PC-9 (cell line): ENCODE results near the gene VASH2. TPM values are rescaled to one million over a fixed set of nuclear protein-coding genes. Genes with fewer than 3 reads are reported as not detected.
A peak's percentile ranks its signal among the peaks of the same experiment; 100 is the strongest.

Experiments
- BruUV-seq: library from RNA; stranded (reverse); fragments of 400-500 nt; replicated peaks from 2 replicates; lab custom pipeline; 2021; lab: Mats Ljungman, UMichigan
- CTCF ChIA-PET: fragments of 300-600 bp; sonication (Branson Sonifier 250); formaldehyde crosslinking; loops from one replicate; lab custom pipeline; 2022; ENCODE audit warnings: antibody characterized with exemption; lab: Charles Lee
- POLR2A ChIA-PET: fragments of 300-600 bp; sonication (Branson Sonifier 250); formaldehyde crosslinking; loops from one replicate; lab custom pipeline; 2022; ENCODE audit warnings: antibody characterized with exemption; ENCODE audit not compliant: unreplicated experiment; lab: Charles Lee
- DNase-seq, 2 experiments: peaks; one replicate each; pipeline versions ENCODE4 v3.0.0 to v3.0.0-alpha.2; 2015 to 2022; ENCODE audit warnings: mixed read lengths in 1 of 2
- H2AFZ ChIP-seq: fragments of 200-600 bp; sonication (generic); 2 replicates; pipeline ENCODE4 v1.8.1; 2017; ENCODE audit warnings: antibody characterized with exemption
- H3F3A ChIP-seq: fragments of 200-600 bp; sonication (generic); 2 replicates; pipeline ENCODE4 v1.8.1; 2017; ENCODE audit warnings: antibody characterized with exemption, mild to moderate bottlenecking, low read depth; ENCODE audit not compliant: insufficient read depth
- H3K27ac ChIP-seq: fragments of 200-600 bp; sonication (generic); 2 replicates; pipeline ENCODE4 v1.6.1; 2016; ENCODE audit warnings: mixed run types
- H3K27me3 ChIP-seq: fragments of 200-600 bp; sonication (generic); 2 replicates; pipeline ENCODE4 v1.6.1; 2016; ENCODE audit warnings: low read depth, mixed run types; ENCODE audit not compliant: insufficient read depth
- H3K36me3 ChIP-seq: fragments of 200-600 bp; sonication (generic); 2 replicates; pipeline ENCODE4 v1.6.1; 2016; ENCODE audit warnings: low read depth, mixed run types
- H3K4me1 ChIP-seq: fragments of 200-600 bp; sonication (generic); replicated peaks from 2 replicates; pipeline ENCODE4 v1.6.1; 2016; ENCODE audit warnings: mixed run types; ENCODE audit not compliant: insufficient read depth
- H3K4me2 ChIP-seq: fragments of 200-600 bp; sonication (generic); 2 replicates; pipeline ENCODE4 v1.6.1; 2017; ENCODE audit warnings: mixed run types
- H3K4me3 ChIP-seq: fragments of 200-600 bp; sonication (generic); 2 replicates; pipeline ENCODE4 v1.6.1; 2016; ENCODE audit warnings: mixed run types
- H3K79me2 ChIP-seq: fragments of 200-600 bp; sonication (generic); 2 replicates; pipeline ENCODE4 v1.6.1; 2017; ENCODE audit warnings: low read depth, mixed run types
- H3K9me2 ChIP-seq: fragments of 200-600 bp; sonication (generic); 2 replicates; pipeline ENCODE4 v1.8.1; 2017; ENCODE audit warnings: mild to moderate bottlenecking; ENCODE audit not compliant: insufficient read depth
- H3K9me3 ChIP-seq: fragments of 200-600 bp; sonication (generic); 2 replicates; pipeline ENCODE4 v1.8.1; 2016; ENCODE audit warnings: low read depth; ENCODE audit not compliant: insufficient read depth
- H4K20me1 ChIP-seq: fragments of 200-600 bp; sonication (generic); 2 replicates; pipeline ENCODE4 v1.8.1; 2017; ENCODE audit not compliant: insufficient read depth
- EZH2 ChIP-seq: fragments of 200-600 bp; sonication (generic); IDR thresholded peaks from 2 replicates; pipeline ENCODE4 v1.8.0; 2017; ENCODE audit warnings: antibody characterized with exemption, low read depth
- intact Hi-C: fragments of 100-400 bp; cut with micrococcal nuclease; formaldehyde crosslinking; loops from one replicate; pipeline ENCODE4 v1.10.0; 2022; ENCODE audit not compliant: unreplicated experiment
- total RNA-seq: library from RNA; stranded (reverse); gene quantifications from 2 replicates; pipeline ENCODE4 v1.2.3, GENCODE V29; 2021
- TF ChIP-seq, protein P1 (sequence below): fragments of 200-600 bp; sonication (generic); conservative IDR thresholded peaks from 2 replicates; pipeline ENCODE4 v1.6.1; 2017; ENCODE audit warnings: mixed run types, antibody characterized with exemption, mild to moderate bottlenecking, moderate library complexity

VASH2 gene
- total RNA-seq, 1 experiment from 2014 or later: not detected

DNA sequence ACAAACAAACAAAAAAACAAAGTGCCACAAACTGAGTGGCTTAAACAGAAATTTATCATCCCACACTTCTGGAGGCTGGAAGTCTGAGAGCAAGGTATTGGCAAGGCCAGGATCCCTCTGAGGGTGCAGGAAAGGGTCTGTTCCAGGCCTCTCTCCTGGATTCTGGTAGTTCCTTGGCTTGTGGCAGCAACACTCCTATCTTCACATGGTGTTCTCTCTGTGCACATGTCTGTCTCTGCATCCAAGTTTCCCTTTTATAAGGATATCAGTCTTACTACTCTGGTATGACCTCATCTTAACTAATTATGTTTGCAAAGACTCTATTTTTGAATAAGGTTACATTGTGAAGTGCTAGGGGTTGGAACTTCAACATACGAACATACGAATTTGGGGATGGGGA lies 5.3 kb upstream of the VASH2 start:
- Histone ChIP-seq H3K27ac (no peak overlapping the region), H3K36me3 (no peaks in the 10 kb centered on the region), H3F3A (no peaks in the 10 kb centered on the region), H2AFZ (no peak overlapping the region), H3K79me2 (no peaks in the 10 kb centered on the region), H3K4me1 (no peaks in the 10 kb centered on the region), H4K20me1 (no peaks in the 10 kb centered on the region), H3K9me3 (no peaks in the 10 kb centered on the region), H3K9me2 (no peaks in the 10 kb centered on the region; the same call in 1 of the 2 replicates), H3K27me3 (peaks cover 5% of the 10 kb centered on the region), H3K4me3 (no peak overlapping the region), H3K4me2 (no peak overlapping the region)
- CTCF ChIA-PET: no interaction called here
- TF ChIP-seq, protein P1, sequence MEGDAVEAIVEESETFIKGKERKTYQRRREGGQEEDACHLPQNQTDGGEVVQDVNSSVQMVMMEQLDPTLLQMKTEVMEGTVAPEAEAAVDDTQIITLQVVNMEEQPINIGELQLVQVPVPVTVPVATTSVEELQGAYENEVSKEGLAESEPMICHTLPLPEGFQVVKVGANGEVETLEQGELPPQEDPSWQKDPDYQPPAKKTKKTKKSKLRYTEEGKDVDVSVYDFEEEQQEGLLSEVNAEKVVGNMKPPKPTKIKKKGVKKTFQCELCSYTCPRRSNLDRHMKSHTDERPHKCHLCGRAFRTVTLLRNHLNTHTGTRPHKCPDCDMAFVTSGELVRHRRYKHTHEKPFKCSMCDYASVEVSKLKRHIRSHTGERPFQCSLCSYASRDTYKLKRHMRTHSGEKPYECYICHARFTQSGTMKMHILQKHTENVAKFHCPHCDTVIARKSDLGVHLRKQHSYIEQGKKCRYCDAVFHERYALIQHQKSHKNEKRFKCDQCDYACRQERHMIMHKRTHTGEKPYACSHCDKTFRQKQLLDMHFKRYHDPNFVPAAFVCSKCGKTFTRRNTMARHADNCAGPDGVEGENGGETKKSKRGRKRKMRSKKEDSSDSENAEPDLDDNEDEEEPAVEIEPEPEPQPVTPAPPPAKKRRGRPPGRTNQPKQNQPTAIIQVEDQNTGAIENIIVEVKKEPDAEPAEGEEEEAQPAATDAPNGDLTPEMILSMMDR: no peak
- TF ChIP-seq EZH2: no peak
- intact Hi-C loops: no loop called here
- POLR2A ChIA-PET: no interaction called here
- no peak for DNase-seq
- BruUV-seq: no TSS peak

DNA sequence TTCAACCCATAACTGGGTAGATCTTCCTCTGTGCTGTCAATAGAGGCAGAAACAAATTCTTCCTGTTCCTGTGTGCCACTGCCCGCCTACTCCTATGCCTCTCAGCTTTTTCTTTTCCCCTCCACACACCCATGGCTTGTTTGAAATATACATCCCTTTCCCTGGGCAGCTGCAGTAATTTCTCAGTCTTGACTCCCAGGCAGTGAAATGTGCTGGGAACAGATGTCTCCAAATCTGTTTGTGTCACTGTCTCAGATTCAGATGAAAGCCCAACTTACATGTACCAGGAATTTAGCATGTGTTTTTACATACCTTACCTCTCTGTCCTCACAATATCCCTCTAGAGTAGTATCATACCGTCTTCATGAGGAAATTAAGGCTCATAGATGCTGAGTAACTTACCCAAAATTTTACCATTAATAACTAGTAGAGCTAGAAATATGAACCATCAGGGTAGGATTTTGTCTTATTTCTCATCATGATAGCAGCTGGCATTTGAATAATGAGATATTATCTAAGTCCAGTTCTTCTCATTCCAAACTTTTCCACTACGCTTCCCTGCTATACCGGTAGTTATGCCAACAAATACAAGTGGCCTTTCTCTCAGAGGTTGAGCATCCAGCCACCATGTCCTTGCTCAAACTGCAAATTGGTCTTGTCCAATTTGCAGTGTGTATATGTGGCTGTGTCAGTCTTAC lies 4.7 kb upstream of the VASH2 start:
- Histone ChIP-seq H3K9me3 (no peaks in the 10 kb centered on the region), H3K27ac (no peak overlapping the region), H3F3A (no peaks in the 10 kb centered on the region), H3K27me3 (peaks cover 9% of the 10 kb centered on the region), H3K4me3 (no peak overlapping the region), H3K36me3 (no peaks in the 10 kb centered on the region), H3K4me2 (no peak overlapping the region), H2AFZ (no peak overlapping the region), H4K20me1 (no peaks in the 10 kb centered on the region), H3K79me2 (no peaks in the 10 kb centered on the region), H3K9me2 (no peaks in the 10 kb centered on the region; the same call in 1 of the 2 replicates), H3K4me1 (no peaks in the 10 kb centered on the region)
- no peak for DNase-seq
- BruUV-seq: no TSS peak
- POLR2A ChIA-PET: no interaction called here
- CTCF ChIA-PET: no interaction called here
- no peak for TF ChIP-seq EZH2
- TF ChIP-seq, protein P1: no peak
- intact Hi-C loops: no loop called here

DNA sequence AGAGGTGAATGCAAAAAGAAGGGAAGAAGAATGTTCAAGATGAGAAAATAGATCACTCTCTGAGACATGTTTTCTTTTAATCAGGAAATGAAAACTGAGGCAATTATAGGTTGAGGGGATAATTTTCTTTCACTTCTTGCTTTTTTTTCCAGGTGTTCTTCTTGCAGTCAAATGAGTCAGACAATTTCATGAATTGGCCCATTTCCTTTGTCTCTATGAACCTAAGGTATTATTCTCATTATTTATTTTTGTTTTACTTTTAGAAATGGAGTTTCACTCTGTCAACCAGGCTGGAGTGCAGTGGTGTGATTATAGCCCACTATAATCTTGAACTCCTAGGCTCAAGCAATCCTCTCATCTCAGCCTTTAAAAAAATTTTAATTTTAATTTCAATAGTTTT lies 3.5 kb upstream of the VASH2 start:
- intact Hi-C loops: no loop called here
- POLR2A ChIA-PET: no interaction called here

More for the DNA sequence above, 3.5 kb upstream of the VASH2 start:
- H3K4me1 ChIP-seq: no peaks in the 10 kb centered on the region
- peaks cover 14% of the 10 kb centered on the region for H3K27me3 ChIP-seq
- no peak for TF ChIP-seq EZH2
- TF ChIP-seq, protein P1: no peak
- H2AFZ ChIP-seq: peak overlapping the region; percentile 67; the same call in 1 of the 2 replicates
- CTCF ChIA-PET: no interaction called here
- DNase-seq: no peak
- no peaks in the 10 kb centered on the region for H3K79me2 ChIP-seq
- no peaks in the 10 kb centered on the region for H4K20me1 ChIP-seq
- no peak overlapping the region for H3K27ac ChIP-seq
- BruUV-seq: no TSS peak
- no peak overlapping the region for H3K4me2 ChIP-seq
- H3K36me3 ChIP-seq: no peaks in the 10 kb centered on the region
- H3K4me3 ChIP-seq: no peak overlapping the region
- no peaks in the 10 kb centered on the region for H3K9me3 ChIP-seq
- H3K9me2 ChIP-seq: no peaks in the 10 kb centered on the region; the same call in 1 of the 2 replicates
- no peaks in the 10 kb centered on the region for H3F3A ChIP-seq
